Nucleus accumbens (tissue), 56 donors: Measurements from ENCODE around the gene ONECUT3.

ENCODE experiments used
- DNase-seq, 56 donors: peaks; one replicate each; lab custom pipeline; 2025; lab: John Stamatoyannopoulos, UW

ONECUT3 gene

DNA sequence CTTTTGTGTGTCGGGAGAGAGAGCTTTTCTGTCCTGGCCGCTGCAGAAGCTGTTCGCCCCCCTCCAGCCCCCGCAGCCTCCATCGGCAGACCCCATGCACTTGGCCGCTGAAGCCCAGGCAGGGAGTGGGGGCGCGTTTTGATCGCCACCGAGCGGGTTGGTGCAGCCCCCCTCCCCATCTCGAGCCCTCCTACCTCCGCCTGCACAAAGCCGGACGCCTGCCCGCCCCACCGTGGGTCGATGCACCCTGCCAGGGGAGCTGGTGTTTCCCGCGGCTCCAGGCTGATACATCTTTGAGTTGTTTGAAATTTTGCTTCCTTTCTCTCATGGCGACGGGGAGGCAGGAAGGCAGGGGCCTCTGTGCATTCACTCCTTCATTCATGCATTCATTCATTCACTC is 16.4 kb upstream of the ONECUT3 start:
- no peak for DNase-seq

DNA sequence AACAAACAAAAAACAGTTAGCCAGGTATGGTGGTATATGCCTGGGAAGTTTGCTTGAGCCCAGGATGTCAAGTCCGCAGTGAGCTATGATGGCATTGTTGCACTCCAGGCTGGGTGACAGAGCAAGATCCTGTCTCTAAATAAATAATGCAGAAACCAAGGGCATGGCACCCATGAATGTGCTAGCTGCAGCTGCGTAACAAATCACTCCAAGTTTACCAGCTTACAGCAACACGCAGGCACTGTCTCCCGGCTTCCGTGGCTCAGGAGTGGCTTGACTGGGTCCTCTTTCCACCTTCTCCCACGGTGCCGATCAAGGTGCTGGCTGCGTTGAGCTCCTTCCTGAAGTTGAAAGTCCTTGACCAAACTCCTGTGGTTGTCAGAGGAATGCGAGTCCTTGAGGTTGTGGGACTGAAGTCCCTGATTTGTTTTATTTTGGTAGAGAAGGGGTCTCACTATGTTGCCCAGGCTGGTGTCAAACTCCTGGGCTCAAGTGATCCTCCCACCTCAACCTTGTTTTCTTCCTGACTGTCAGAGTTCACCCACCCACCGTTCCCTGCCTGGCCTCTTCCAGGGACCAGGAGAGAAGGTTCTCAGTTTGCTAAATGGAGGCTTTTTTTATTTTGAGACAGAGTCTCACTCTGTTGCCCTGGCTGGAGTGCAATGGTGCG is 13.2 kb upstream of the ONECUT3 start:
- no peak for DNase-seq

- DNase-seq = no peak
Measured at GRCh38 chr19:1742989-1743696, 10.2 kb upstream of the ONECUT3 start.

DNA sequence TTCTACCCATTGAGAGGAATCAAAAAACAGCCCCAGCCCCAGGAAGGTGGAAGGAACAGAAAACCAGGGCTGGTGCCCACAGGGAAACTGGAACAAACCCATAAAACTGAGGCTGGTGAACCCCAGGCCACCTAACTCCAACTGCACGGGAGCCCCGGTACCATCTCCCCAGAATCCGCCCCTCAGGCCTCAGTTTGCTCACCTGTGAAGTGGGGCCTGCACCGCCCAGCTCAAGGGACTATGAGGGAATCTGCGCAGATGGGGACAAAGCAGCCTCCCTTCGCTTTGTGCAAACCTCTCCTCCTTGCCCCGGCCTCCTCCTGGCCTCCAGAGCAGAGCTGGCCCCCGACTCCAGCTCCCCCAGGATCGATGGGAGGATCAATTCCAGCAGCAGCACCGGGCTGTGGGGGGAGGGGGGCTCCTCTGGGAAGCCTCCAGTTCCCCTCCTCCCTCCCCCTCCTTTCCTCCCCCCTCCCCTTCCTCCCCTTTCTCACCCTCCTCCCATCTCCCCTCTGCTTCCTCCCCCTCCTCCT is 9.1 kb upstream of the ONECUT3 start:
- no peak for DNase-seq

GRCh38 chr19:1744822-1745563 is 8.3 kb upstream of the ONECUT3 start:
- no peak for DNase-seq

- DNase-seq = no peak
Measured at GRCh38 chr19:1745589-1746031, 7.7 kb upstream of the ONECUT3 start.

- DNase-seq = no peak
Measured at GRCh38 chr19:1746401-1747284, 6.7 kb upstream of the ONECUT3 start.

GRCh38 chr19:1747285-1748114 is 5.8 kb upstream of the ONECUT3 start:
- no peak for DNase-seq

- no peak for DNase-seq
Measured at GRCh38 chr19:1748115-1748872, 5.0 kb upstream of the ONECUT3 start.

GRCh38 chr19:1748873-1749341 is 4.4 kb upstream of the ONECUT3 start:
- DNase-seq = no peak

- no peak for DNase-seq
Measured at GRCh38 chr19:1749373-1750342, 3.6 kb upstream of the ONECUT3 start.

DNA sequence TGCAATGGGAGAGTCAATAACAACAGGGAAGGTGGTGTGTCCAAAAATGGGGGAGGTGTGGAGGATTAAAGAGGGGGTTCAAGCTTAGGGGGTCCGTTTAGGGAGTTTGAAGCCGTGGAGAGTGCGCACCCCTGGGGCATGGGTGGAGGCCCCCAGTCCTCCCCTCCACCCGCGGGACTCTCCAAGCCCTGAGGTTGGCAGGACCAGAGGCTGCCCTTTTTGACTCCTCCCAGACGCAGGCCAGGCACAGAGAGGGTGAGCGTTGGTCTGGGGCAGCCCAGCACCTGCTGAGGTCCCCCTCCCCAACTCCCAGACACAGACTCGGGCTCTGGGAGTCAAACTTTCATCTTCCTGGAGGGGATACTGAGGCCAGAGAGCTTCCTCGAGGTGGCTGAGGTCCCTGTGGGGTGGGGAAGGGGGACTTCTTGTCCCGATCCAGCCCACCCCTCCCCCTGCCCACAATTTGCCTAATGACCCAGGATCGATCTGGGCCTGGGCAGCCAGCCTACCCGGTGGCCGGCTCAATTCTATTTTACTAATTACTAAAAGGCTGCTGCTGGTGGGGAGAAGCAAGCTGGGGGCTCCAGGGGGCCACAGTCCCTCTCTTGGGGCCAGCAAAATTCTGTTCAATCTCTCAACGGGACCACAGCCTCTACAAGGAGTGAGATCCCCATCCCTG is 2.8 kb upstream of the ONECUT3 start:
- no peak for DNase-seq

- no peak for DNase-seq
Measured at GRCh38 chr19:1751367-1752008, 1.8 kb upstream of the ONECUT3 start.

GRCh38 chr19:1752009-1752756 is 1.1 kb upstream of the ONECUT3 start:
- no peak for DNase-seq

- DNase-seq = no peak
Measured at GRCh38 chr19:1754018-1754635, 821 bp downstream of the ONECUT3 start.
